DND-41 (cell line): ENCODE data around the gene SIDT1.

Experiments
- ATAC-seq: fragments of 200-7000 bp; cut with Tn5 transposase; 3 replicates; pipeline ENCODE4 v1.9.1; 2021; ENCODE audit warnings: low read depth; ENCODE audit not compliant: insufficient read depth
- DNase-seq: peaks from one replicate; pipeline ENCODE4 v3.0.0-alpha.2; 2020
- H2AFZ ChIP-seq: 2 replicates; pipeline ENCODE4 v1.6.0; 2012; ENCODE audit warnings: low read depth, low read length
- H3K27ac ChIP-seq: 2 replicates; pipeline ENCODE4 v1.5.1; 2012; ENCODE audit warnings: low read length, inconsistent platforms
- H3K27me3 ChIP-seq: fragments of 200-600 bp; sonication (generic); 2 replicates; pipeline ENCODE4 v1.6.0; 2012; ENCODE audit warnings: low read length, mild to moderate bottlenecking, inconsistent platforms; ENCODE audit not compliant: insufficient read depth, poor library complexity
- H3K36me3 ChIP-seq: 2 replicates; pipeline ENCODE4 v1.5.1; 2012; ENCODE audit warnings: low read length, inconsistent platforms; ENCODE audit not compliant: insufficient read depth
- H3K4me1 ChIP-seq: 2 replicates; pipeline ENCODE4 v1.5.1; 2012; ENCODE audit warnings: mild to moderate bottlenecking, low read length; ENCODE audit not compliant: insufficient read depth
- H3K4me2 ChIP-seq: 2 replicates; pipeline ENCODE4 v1.6.0; 2012; ENCODE audit warnings: mild to moderate bottlenecking, moderate library complexity, low read length, inconsistent platforms; ENCODE audit not compliant: insufficient read depth
- H3K4me3 ChIP-seq, 2 experiments: fragments of 200-600 bp in 1 of 2; shearing (Covaris generic) in 1 of 2; 2 replicates each; pipeline ENCODE4 v1.5.1; 2012 to 2016; ENCODE audit warnings: inconsistent platforms in 2 of 2, low read length in 2 of 2, mild to moderate bottlenecking in 2 of 2, low read depth in 1 of 2, moderate library complexity in 1 of 2
- H3K79me2 ChIP-seq: 2 replicates; pipeline ENCODE4 v1.6.0; 2012; ENCODE audit warnings: low read length, inconsistent platforms; ENCODE audit not compliant: insufficient read depth
- H3K9ac ChIP-seq: 2 replicates; pipeline ENCODE4 v1.6.0; 2012; ENCODE audit warnings: low read depth, mild to moderate bottlenecking, inconsistent platforms, low read length, moderate library complexity
- H3K9me3 ChIP-seq: 2 replicates; pipeline ENCODE4 v1.5.1; 2012; ENCODE audit warnings: low read length, moderate library complexity, mild to moderate bottlenecking, inconsistent platforms; ENCODE audit not compliant: insufficient read depth, severe bottlenecking
- H4K20me1 ChIP-seq: 2 replicates; pipeline ENCODE4 v1.6.0; 2012; ENCODE audit warnings: low read length; ENCODE audit not compliant: insufficient read depth
- EZH2 ChIP-seq: IDR thresholded peaks from 3 replicates; pipeline ENCODE4 v1.6.1; 2012; ENCODE audit warnings: borderline replicate concordance, low read depth, mild to moderate bottlenecking, moderate library complexity, low read length, inconsistent platforms; ENCODE audit not compliant: severe bottlenecking
- TF ChIP-seq, protein P1 (sequence below): IDR thresholded peaks from 2 replicates; pipeline ENCODE4 v1.5.1; 2012; ENCODE audit warnings: borderline replicate concordance, low read length, moderate library complexity, mild to moderate bottlenecking; ENCODE audit not compliant: poor library complexity, severe bottlenecking; ENCODE audit errors: extremely low read depth

Gene SIDT1

DNA sequence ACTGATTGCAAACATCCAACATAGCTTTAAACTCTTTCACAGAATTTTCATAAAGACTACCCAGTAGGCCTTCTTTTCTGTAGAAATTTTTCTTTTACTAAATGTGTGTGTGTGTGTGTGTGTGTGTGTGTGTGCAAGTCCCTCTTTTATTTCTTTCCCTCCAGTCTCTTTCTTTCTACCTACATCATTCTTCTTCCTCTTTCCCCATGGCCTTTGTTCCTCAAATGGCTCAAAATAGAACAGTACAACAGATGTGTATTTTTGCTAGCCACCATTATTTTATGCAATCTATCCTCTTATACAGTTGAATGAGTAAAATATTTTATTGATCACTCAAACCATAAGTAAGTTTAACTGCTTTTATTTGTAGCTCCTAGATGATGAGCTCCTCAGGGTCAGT, 87.7 kb downstream of the SIDT1 start:
- Histone ChIP-seq H3K27ac (no peak overlapping the region), H3K9me3 (no peaks in the 10 kb centered on the region), H3K27me3 (no peaks in the 10 kb centered on the region), H3K4me2 (no peak overlapping the region), H4K20me1 (no peaks in the 10 kb centered on the region), H2AFZ (no peak overlapping the region), H3K79me2 (no peaks in the 10 kb centered on the region), H3K36me3 (no peaks in the 10 kb centered on the region), H3K4me3 (no peak overlapping the region), H3K9ac (no peak overlapping the region), H3K4me1 (no peaks in the 10 kb centered on the region)
- no peak for TF ChIP-seq EZH2
- TF ChIP-seq, protein P1, sequence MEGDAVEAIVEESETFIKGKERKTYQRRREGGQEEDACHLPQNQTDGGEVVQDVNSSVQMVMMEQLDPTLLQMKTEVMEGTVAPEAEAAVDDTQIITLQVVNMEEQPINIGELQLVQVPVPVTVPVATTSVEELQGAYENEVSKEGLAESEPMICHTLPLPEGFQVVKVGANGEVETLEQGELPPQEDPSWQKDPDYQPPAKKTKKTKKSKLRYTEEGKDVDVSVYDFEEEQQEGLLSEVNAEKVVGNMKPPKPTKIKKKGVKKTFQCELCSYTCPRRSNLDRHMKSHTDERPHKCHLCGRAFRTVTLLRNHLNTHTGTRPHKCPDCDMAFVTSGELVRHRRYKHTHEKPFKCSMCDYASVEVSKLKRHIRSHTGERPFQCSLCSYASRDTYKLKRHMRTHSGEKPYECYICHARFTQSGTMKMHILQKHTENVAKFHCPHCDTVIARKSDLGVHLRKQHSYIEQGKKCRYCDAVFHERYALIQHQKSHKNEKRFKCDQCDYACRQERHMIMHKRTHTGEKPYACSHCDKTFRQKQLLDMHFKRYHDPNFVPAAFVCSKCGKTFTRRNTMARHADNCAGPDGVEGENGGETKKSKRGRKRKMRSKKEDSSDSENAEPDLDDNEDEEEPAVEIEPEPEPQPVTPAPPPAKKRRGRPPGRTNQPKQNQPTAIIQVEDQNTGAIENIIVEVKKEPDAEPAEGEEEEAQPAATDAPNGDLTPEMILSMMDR: no peak
- ATAC-seq (no peak), DNase-seq (no peak)

- no peaks in the 10 kb centered on the region for H4K20me1 ChIP-seq
- H3K9me3 ChIP-seq: no peaks in the 10 kb centered on the region
- ATAC-seq (no peak), DNase-seq (no peak)
- no peaks in the 10 kb centered on the region for H3K79me2 ChIP-seq
- no peak overlapping the region for H3K9ac ChIP-seq
- H3K27me3 ChIP-seq: no peaks in the 10 kb centered on the region
- no peaks in the 10 kb centered on the region for H3K36me3 ChIP-seq
- H3K4me3 ChIP-seq: no peak overlapping the region
- H3K27ac ChIP-seq: no peak overlapping the region
- no peak for TF ChIP-seq EZH2
- TF ChIP-seq, protein P1: peak; percentile 11
- no peak overlapping the region for H2AFZ ChIP-seq
- no peaks in the 10 kb centered on the region for H3K4me1 ChIP-seq
- H3K4me2 ChIP-seq: no peak overlapping the region
These were observed 91.0 kb downstream of the SIDT1 start for GRCh38 chr3:113623324-113623723.

GRCh38 chr3:113623811-113624210, 91.5 kb downstream of the SIDT1 start:
- H3K9ac ChIP-seq: no peak overlapping the region
- DNase-seq (no peak), ATAC-seq (no peak)
- no peaks in the 10 kb centered on the region for H3K79me2 ChIP-seq
- H3K4me2 ChIP-seq: no peak overlapping the region
- no peaks in the 10 kb centered on the region for H3K9me3 ChIP-seq
- no peaks in the 10 kb centered on the region for H4K20me1 ChIP-seq
- TF ChIP-seq, protein P1: no peak
- no peak for TF ChIP-seq EZH2
- H3K36me3 ChIP-seq: no peaks in the 10 kb centered on the region
- no peaks in the 10 kb centered on the region for H3K4me1 ChIP-seq
- H3K4me3 ChIP-seq: no peak overlapping the region
- no peak overlapping the region for H3K27ac ChIP-seq
- no peak overlapping the region for H2AFZ ChIP-seq
- no peaks in the 10 kb centered on the region for H3K27me3 ChIP-seq

DNA sequence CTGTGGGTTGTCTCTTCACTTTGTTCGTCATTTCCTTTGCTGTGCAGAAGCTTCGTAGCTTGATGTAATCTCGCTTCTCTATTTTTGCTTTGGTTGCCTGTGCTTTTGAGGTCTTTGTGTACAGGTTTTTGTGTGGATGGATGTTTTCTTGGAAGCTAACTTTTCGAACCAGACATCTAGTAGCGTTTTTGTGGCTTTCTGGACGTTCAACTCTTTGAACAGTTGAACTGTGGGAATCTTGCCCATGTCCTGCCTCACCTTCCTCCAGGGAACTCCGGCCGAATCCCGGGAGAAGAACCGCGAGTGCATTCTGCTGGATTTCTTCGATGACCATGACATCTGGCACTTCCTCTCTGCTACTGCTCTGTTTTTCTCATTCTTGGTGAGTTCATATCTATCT, 93.5 kb downstream of the SIDT1 start:
- Histone ChIP-seq H3K79me2 (no peaks in the 10 kb centered on the region), H2AFZ (no peak overlapping the region; the same call in 1 of the 2 replicates), H3K9me3 (no peaks in the 10 kb centered on the region), H3K4me1 (no peaks in the 10 kb centered on the region), H3K27me3 (no peaks in the 10 kb centered on the region), H3K27ac (no peak overlapping the region), H3K4me2 (no peak overlapping the region), H4K20me1 (no peaks in the 10 kb centered on the region), H3K4me3 (no peak overlapping the region), H3K36me3 (no peaks in the 10 kb centered on the region), H3K9ac (no peak overlapping the region)
- ATAC-seq (no peak), DNase-seq (no peak)
- TF ChIP-seq, protein P1: no peak
- TF ChIP-seq EZH2: no peak
